Mesodermal cell (in vitro differentiated cells): Measurements from ENCODE around the gene PEX13.
"Not testable (repeated sequence)": the region's sequence is repeated elsewhere in the genome, so short reads cannot be mapped to it uniquely, and the experiment has no call there.

Source experiments
- H3K27ac ChIP-seq: 2 replicates; pipeline ENCODE4 v1.7.0; 2013; ENCODE audit warnings: mild to moderate bottlenecking, low read depth, low read length, moderate library complexity; ENCODE audit not compliant: severe bottlenecking
- H3K36me3 ChIP-seq: 2 replicates; pipeline ENCODE4 v1.7.1; 2013; ENCODE audit warnings: mild to moderate bottlenecking, low read length, moderate library complexity; ENCODE audit not compliant: control insufficient read depth, insufficient read depth
- H3K4me1 ChIP-seq: one replicate; pipeline ENCODE4 v1.7.1; 2013; ENCODE audit warnings: mild to moderate bottlenecking, low read length; ENCODE audit not compliant: insufficient read depth, control insufficient read depth, poor library complexity, severe bottlenecking
- H3K4me3 ChIP-seq: 2 replicates; pipeline ENCODE4 v1.7.0; 2013; ENCODE audit warnings: low read length, control low read depth, mild to moderate bottlenecking; ENCODE audit not compliant: insufficient read depth, poor library complexity, severe bottlenecking; ENCODE audit errors: extremely low read depth
- H3K9me3 ChIP-seq: 2 replicates; pipeline ENCODE4 v1.7.1; 2013; ENCODE audit warnings: mild to moderate bottlenecking, low read length, moderate library complexity; ENCODE audit not compliant: control insufficient read depth
- WGBS, 2 experiments: methylation state at CpG; one replicate each; pipeline ENCODE4 v1.1.5; 2013; ENCODE audit warnings: missing lambda C conversion rate in 2 of 2; ENCODE audit not compliant: insufficient coverage in 2 of 2; 5-methylcytosine and 5-hydroxymethylcytosine counted together

PEX13 gene

DNA sequence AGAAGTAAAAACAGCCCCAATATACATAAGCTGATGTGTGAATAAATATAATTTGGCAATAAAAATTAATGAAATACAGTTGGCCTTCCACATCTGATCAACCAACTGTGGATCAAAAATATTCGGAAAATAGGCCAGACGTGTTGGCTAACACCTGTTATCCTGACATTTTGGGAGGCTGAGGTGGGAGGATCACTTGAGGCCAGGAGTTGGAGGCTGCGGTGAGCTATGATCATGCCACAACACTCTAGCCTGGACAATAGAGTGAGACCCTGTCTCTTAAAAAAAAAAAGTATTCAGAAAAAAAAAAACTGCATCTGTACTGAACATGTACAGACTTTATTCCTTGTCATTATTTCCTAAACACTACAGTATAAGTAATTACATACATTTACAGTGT is 12.0 kb downstream of the PEX13 start:
- WGBS, 2 experiments = 92 to 95% methylated on average over 3 of the region's 3 CpGs
- Histone ChIP-seq H3K36me3 (peaks cover 37% of the 10 kb centered on the region), H3K4me1 (no peaks in the 10 kb centered on the region), H3K27ac (no peak overlapping the region), H3K4me3 (no peak overlapping the region), H3K9me3 (no peaks in the 10 kb centered on the region)

DNA sequence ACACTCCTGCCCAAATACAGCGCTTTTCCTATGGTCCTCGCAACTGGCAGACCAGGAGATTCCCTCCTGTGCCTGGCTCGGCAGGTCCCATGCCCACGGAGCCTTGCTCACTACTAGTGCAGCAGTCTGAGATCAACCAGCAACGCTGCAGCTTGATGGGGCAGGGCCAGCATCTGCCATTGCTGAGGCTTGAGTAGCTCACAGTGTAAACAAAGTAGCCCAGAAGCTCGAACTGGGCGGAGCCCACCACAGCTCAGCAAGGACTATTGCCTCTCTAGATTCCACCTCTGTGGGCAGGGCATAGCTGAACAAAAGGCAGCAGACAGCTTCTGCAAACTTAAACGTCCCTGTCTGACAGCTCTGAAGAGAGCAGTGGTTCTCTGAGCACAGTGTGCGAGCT is 17.1 kb downstream of the PEX13 start:
- 91 to 94% methylated on average over 8 to 9 of the region's 9 CpGs for WGBS, 2 experiments
- peaks cover 51% of the 10 kb centered on the region for H3K36me3 ChIP-seq

DNA sequence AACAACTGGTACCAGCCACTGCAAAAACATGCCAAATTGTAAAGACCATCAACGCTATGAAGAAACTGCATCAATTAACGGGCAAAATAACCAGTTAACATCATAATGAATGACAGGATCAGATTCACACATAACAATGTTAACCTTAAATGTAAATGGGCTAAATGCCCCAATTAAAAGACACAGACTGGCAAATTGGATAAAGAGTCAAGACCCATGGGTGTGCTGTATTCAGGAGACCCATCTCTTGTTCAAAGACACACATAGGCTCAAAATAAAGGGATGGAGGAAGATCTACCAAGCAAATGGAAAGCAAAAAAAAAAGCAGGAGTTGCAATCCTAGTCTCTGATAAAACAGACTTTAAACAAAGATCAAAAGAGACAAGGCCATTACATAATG is 19.1 kb downstream of the PEX13 start:
- H3K4me1 ChIP-seq, H3K9me3 ChIP-seq, H3K27ac ChIP-seq, H3K4me3 ChIP-seq: not testable (repeated sequence)
- 85 to 100% methylated on average over 2 of the region's 2 CpGs for WGBS, 2 experiments
- peaks cover 40% of the 10 kb centered on the region for H3K36me3 ChIP-seq

More for the DNA sequence above, 17.1 kb downstream of the PEX13 start:
- H3K4me3 ChIP-seq, H3K27ac ChIP-seq, H3K4me1 ChIP-seq, H3K9me3 ChIP-seq: not testable (repeated sequence)

DNA sequence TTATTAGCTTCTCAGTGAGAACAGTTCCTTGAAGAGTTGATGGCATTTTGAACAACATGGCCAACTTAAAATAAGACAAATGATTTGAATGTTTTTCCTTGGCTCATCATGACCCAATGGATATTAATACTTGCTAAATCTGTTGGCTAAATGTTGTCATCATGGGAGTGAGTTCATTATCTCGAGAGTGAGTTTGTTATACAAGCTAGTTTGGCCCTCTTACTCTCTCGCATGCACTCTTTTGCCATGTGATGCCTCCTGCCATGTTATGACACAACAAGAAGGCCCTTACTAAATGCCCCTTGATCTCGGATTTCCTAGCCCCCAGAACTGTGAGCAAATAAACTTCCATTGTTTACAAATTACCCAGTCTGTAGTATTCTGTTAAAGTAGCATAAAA is 25.3 kb downstream of the PEX13 start:
- H3K9me3 ChIP-seq = no peaks in the 10 kb centered on the region
- peaks cover 40% of the 10 kb centered on the region for H3K36me3 ChIP-seq
- no peak overlapping the region for H3K27ac ChIP-seq
- H3K4me1 ChIP-seq = no peaks in the 10 kb centered on the region
- H3K4me3 ChIP-seq = no peak overlapping the region
- whole genome bisulfite sequencing, 2 experiments = 94% methylated on average over 2 of the region's 3 CpGs; no CpG with 5 or more reads in 1 of the 2 experiments

DNA sequence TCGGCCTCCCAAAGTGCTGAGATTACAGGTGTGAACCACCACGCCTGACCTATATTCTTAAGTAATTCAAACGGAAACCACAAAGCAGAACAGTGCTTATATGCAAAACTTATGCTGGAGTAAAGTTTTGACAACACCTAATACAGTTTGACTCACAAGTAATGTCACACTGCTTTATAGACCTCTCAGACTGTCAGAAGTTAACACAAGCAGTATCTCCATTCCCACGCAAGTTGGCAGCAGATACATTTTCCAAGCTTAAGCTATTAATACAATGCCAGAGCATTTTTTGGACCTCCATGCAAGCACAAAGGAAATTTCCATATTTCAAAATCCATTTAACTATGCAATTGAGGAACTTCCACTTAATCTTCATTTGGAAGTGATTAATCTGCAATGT is 27.1 kb downstream of the PEX13 start:
- Histone ChIP-seq H3K9me3 (no peaks in the 10 kb centered on the region), H3K27ac (no peak overlapping the region), H3K4me3 (no peak overlapping the region), H3K4me1 (no peaks in the 10 kb centered on the region), H3K36me3 (peaks cover 48% of the 10 kb centered on the region)
- 90 to 100% methylated on average over 2 to 4 of the region's 4 CpGs for WGBS, 2 experiments

DNA sequence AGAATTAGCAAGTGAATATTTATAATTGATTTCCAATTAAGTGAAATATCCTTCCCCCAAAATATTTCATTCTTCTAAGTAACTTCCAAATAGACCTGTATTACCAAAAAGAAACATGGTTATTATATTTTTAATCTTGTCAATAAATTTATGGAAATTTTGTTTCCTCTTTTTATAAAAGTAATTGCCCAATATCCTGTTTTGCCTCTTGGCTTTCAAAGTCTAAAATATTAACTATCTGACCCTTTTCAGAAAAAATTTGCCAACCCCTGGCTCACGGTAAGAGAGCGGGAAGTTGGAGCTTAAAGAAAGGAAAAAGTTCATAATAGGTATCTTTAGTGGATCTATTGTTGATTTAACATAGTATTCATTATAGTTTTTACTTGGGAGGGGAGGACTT is 27.7 kb downstream of the PEX13 start:
- no peak overlapping the region for H3K4me3 ChIP-seq
- no peaks in the 10 kb centered on the region for H3K4me1 ChIP-seq
- H3K36me3 ChIP-seq = peaks cover 52% of the 10 kb centered on the region
- H3K27ac ChIP-seq = no peak overlapping the region
- H3K9me3 ChIP-seq = no peaks in the 10 kb centered on the region
- WGBS, 2 experiments = 94% methylated on average over 2 of the region's 2 CpGs; no CpG with 5 or more reads in 1 of the 2 experiments

- Histone ChIP-seq H3K36me3 (peaks cover 49% of the 10 kb centered on the region), H3K4me1 (no peaks in the 10 kb centered on the region)
Measured at GRCh38 chr2:61045999-61046398, 28.5 kb downstream of the PEX13 start.

DNA sequence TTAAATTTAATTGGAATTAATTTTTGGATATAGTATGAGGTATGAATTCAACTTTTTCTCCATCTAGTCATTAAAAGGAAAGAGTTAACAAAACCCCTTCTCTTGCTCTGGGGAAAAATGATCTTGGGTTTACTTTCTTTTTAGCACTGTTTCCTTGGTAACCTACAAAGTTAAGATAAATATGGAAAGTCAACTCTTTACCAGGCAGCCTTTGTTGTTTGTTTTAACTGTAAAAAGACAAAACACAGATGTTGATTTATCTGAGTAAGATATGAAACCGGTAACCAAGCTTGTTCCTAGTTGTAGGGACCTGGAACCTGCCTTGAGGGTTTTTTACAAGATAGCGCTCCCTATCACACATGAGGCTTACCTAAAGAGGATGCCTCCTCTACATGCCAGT is 38.0 kb downstream of the PEX13 start:
- Histone ChIP-seq H3K36me3 (peaks cover 26% of the 10 kb centered on the region), H3K27ac (no peak overlapping the region), H3K4me3 (no peak overlapping the region), H3K4me1 (no peaks in the 10 kb centered on the region), H3K9me3 (no peaks in the 10 kb centered on the region)
- WGBS, 2 experiments = 85 to 94% methylated on average over 2 of the region's 2 CpGs

More at GRCh38 chr2:61045999-61046398, 28.5 kb downstream of the PEX13 start:
- Histone ChIP-seq H3K4me3 (no peak overlapping the region), H3K9me3 (no peaks in the 10 kb centered on the region), H3K27ac (no peak overlapping the region)
- WGBS, 2 experiments = 100% methylated on average over 2 of the region's 4 CpGs; no CpG with 5 or more reads in 1 of the 2 experiments

DNA sequence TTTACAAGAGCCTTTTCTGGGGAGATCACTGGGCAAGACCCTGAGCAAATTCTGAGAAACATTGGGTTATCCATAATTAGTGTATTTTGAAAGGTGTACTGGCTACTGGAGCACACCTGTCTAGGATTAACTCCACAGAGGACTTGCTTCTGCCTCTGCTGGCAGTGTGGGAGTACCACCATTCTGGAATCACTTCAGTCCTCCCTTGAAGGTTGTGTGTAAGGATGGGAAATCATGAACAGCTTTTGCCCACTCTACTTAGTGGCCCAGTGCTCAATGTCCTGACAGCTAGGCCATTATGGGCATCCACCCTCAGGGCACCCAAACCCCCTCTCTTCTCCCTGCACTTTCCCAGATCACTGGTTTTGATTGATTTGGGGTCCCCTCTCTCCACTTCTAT is 40.0 kb downstream of the PEX13 start:
- no peaks in the 10 kb centered on the region for H3K4me1 ChIP-seq
- H3K27ac ChIP-seq = no peak overlapping the region
- H3K9me3 ChIP-seq = no peaks in the 10 kb centered on the region
- peaks cover 20% of the 10 kb centered on the region for H3K36me3 ChIP-seq
- no peak overlapping the region for H3K4me3 ChIP-seq

DNA sequence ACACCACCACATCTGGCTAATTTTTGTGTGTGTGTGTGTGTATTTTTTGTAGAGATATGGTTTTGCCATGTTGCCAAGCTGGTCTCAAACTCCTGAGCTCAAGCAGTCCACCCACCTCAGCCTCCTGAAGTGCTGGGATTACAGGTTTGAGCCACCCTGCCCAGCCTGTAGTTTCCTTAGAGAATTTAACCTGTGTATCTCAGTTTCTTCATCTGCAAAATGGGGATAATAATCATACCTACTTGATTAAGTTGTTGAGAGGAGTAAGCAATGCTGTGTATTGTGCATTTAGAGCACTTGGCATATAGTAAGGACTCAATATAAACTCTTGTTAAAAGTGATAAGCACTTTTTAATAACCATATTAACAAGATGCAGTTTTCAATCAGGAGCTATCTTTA is 41.9 kb downstream of the PEX13 start:
- no peaks in the 10 kb centered on the region for H3K9me3 ChIP-seq
- no peak overlapping the region for H3K27ac ChIP-seq
- H3K4me1 ChIP-seq = no peaks in the 10 kb centered on the region
- peaks cover 12% of the 10 kb centered on the region for H3K36me3 ChIP-seq
- H3K4me3 ChIP-seq = no peak overlapping the region

- H3K4me3 ChIP-seq = peak within 1 kb of the TSS; percentile 88
- WGBS, 2 experiments = 0% methylated on average over 82 to 98 of the region's 112 CpGs
Measured at GRCh38 chr2:61065714-61066709, 48.5 kb downstream of the PEX13 start, which contains the start of gene SANBR. Gene SANBR, plus strand, starts transcription at chr2:61065871. Its CDS starts 4,480 bp downstream, at chr2:61070351.

More at GRCh38 chr2:61065714-61066709, 48.5 kb downstream of the PEX13 start, which contains the start of gene SANBR:
- H3K36me3 ChIP-seq = peaks cover 22% of the 10 kb centered on the region
- no peaks in the 10 kb centered on the region for H3K4me1 ChIP-seq
- no peaks in the 10 kb centered on the region for H3K9me3 ChIP-seq
- peak within 1 kb of the TSS; percentile 63 for H3K27ac ChIP-seq
